Effector memory CD4-positive, alpha-beta T cell (primary cell): ENCODE measurements around the gene DOK1.

Experiments used
- DNase-seq, 3 donors: peaks; one replicate each; pipeline ENCODE4 v3.0.0-alpha.2; 2020
- H3K27ac ChIP-seq: 2 replicates; pipeline ENCODE4 v1.7.0; 2013; ENCODE audit warnings: mild to moderate bottlenecking, low read length, moderate library complexity; ENCODE audit not compliant: insufficient read depth, poor library complexity, severe bottlenecking
- H3K27me3 ChIP-seq: replicated peaks from 2 replicates; pipeline ENCODE4 v1.7.0; 2013; ENCODE audit warnings: mild to moderate bottlenecking, low read length; ENCODE audit not compliant: insufficient read depth, control insufficient read depth, poor library complexity, severe bottlenecking
- H3K36me3 ChIP-seq: 2 replicates; pipeline ENCODE4 v1.7.0; 2013; ENCODE audit warnings: mild to moderate bottlenecking, low read length, moderate library complexity; ENCODE audit not compliant: control insufficient read depth, insufficient read depth
- H3K4me1 ChIP-seq: 2 replicates; pipeline ENCODE4 v1.7.0; 2013; ENCODE audit warnings: low read length, mild to moderate bottlenecking; ENCODE audit not compliant: control insufficient read depth, insufficient read depth, poor library complexity, severe bottlenecking
- H3K4me3 ChIP-seq: 2 replicates; pipeline ENCODE4 v1.7.0; 2013; ENCODE audit warnings: low read length, low read depth, mild to moderate bottlenecking; ENCODE audit not compliant: insufficient read depth, poor library complexity, severe bottlenecking
- H3K9me3 ChIP-seq: 2 replicates; pipeline ENCODE4 v1.7.0; 2013; ENCODE audit warnings: mild to moderate bottlenecking, low read length, moderate library complexity; ENCODE audit not compliant: control insufficient read depth

DOK1 gene

DNA sequence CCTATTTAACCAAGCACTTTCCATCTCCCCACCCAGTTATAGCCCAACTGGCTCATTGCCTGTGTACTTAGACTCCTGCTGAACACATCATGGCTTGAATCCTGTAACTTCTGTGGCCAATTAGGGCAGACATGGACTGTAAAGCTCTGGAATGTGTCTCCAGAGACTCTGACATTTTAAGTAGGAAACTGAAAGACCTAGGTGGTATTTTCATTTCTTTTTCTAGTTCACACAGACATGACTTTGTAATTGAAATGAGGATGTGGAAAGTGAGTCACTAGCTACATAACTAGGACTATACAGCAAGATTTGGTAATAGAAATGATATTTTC, 12.2 kb downstream of the DOK1 start:
- no peak for DNase-seq
- no peaks in the 10 kb centered on the region for H3K36me3 ChIP-seq
- no peak overlapping the region for H3K4me3 ChIP-seq
- no peaks in the 10 kb centered on the region for H3K9me3 ChIP-seq
- peaks cover 3% of the 10 kb centered on the region for H3K27me3 ChIP-seq
- no peak overlapping the region for H3K27ac ChIP-seq
- H3K4me1 ChIP-seq, result no peaks in the 10 kb centered on the region

GRCh38 chr2:74567881-74568280, 13.4 kb downstream of the DOK1 start:
- no peaks in the 10 kb centered on the region for H3K4me1 ChIP-seq
- H3K36me3 ChIP-seq, result no peaks in the 10 kb centered on the region
- no peak overlapping the region for H3K4me3 ChIP-seq
- no peak for DNase-seq
- no peaks in the 10 kb centered on the region for H3K9me3 ChIP-seq
- H3K27me3 ChIP-seq, result peaks cover 3% of the 10 kb centered on the region
- no peak overlapping the region for H3K27ac ChIP-seq

DNA sequence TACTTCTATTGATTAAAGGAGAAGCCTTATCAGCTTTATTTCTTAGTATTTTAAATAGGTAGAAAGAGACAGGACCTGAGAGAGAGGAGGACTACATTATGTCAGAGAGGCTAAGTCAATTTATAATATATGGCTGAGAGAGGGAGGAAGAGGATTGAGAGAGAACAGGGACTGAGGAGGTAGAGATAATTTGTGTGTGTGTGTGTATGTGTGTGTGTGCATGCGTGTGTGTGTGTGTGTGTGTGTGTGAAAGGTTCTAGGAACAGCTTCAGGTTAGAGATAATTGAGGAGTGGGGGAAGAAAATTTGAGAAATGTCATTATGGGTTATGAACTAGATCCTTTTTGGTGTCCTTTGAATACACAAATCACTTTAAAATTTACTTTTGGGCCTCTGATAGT, 15.2 kb downstream of the DOK1 start:
- Histone ChIP-seq H3K4me1 (no peaks in the 10 kb centered on the region), H3K27me3 (no peaks in the 10 kb centered on the region), H3K9me3 (no peaks in the 10 kb centered on the region), H3K27ac (no peak overlapping the region), H3K4me3 (no peak overlapping the region), H3K36me3 (no peaks in the 10 kb centered on the region)
- no peak for DNase-seq

DNA sequence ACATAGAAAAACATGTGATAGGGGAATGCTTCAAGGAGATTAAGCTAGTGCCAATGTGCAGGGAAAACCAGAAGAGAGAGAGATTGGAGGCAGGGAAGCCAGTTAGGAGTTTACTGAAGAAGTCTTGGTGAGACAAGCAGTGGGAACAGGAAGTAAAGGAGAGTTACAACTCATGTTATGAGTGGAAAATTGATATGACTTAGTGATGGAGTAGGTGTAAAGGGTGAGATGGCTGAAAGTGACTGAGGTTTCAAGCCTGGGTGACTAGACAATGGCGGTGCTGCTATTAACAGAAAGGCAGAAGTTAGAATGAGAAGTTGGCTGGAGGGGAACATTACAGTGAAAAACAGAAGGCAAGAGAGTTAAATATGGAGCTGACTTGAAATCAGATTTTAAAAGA, 16.5 kb downstream of the DOK1 start:
- DNase-seq, result no peak

DNA sequence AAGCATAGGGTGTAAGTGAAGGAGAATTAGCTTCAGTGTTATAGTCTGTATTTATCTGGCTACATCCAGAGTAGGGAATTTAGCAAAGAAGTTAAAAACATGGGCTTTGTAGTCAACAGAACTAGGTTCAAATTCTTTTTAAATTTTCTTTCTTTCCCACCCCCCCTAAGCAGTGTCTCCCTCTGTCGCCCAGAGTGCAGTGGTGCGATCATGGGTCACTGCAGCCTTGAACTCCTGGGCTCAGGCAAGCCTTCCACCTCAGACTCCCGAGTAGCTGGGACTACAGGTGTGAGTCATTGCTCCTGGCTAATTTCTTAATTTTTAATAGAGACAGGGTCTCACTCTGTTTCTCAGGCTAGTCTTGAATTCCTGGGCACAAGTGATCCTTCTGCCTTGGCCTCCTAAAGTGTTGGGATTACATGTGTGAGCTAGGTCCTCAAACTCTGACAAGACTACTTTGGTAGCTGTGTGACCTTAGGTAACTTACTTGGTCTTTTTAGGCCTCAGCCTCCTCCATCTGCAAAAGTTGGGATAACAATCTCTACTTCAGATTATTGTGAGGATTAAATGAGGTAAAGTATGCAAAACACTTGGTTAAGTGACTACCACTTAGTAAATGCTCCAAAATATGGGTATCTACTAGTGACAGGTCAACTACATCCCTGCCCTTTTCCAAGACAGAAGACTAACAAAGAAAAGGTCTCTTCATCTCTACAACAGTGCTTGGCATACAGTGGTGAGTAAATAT, 17.8 kb downstream of the DOK1 start:
- Histone ChIP-seq H3K27ac (no peak overlapping the region), H3K27me3 (no peaks in the 10 kb centered on the region), H3K9me3 (no peaks in the 10 kb centered on the region), H3K4me1 (no peaks in the 10 kb centered on the region), H3K36me3 (no peaks in the 10 kb centered on the region), H3K4me3 (no peak overlapping the region)
- no peak for DNase-seq

More for the DNA sequence above, 16.5 kb downstream of the DOK1 start:
- no peak overlapping the region for H3K4me3 ChIP-seq
- no peaks in the 10 kb centered on the region for H3K9me3 ChIP-seq
- no peaks in the 10 kb centered on the region for H3K36me3 ChIP-seq
- no peaks in the 10 kb centered on the region for H3K27me3 ChIP-seq
- H3K27ac ChIP-seq, result no peak overlapping the region
- no peaks in the 10 kb centered on the region for H3K4me1 ChIP-seq

DNA sequence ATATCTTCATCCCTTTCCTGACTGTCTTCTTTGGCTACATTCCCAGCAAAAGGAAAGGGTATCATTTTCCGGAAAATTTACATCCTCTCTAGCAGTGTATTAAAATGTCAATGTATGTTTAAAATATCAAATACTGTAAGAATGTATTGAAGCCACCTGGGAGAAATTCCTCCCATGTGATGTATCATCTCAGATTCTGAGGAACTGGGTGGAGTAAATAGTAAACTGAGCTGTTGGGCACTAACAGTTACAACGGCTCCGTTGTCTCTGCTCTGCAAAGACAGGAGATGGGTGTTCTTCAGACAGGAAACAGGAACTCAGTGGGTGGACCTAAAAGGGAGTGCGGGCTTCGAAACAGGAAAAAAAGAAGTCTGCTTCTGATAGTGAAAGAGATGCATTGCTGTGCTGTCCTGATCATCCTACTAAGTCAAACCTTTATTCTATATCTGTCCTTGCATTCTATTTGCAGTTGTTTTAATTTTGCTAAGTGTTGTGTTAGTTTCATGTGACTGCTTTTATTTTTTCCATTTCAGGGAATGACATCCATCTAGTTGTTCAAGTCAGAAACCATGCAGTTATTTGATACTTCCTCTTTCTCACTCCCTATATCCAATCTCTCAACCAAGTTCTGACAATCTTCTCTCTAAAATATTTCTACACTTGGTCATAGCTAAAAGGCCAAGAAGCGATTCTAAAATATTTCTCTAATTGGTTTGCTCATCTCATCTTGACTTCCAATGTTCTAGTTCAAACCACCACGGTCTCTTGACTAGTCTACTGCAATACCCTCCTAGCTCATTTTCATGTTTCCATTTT, 19.4 kb downstream of the DOK1 start:
- H3K4me1 ChIP-seq, result no peaks in the 10 kb centered on the region
- DNase-seq, result no peak
- H3K27ac ChIP-seq, result no peak overlapping the region
- no peaks in the 10 kb centered on the region for H3K9me3 ChIP-seq
- no peaks in the 10 kb centered on the region for H3K36me3 ChIP-seq
- H3K4me3 ChIP-seq, result peak overlapping the region; percentile 3
- H3K27me3 ChIP-seq, result no peaks in the 10 kb centered on the region

- H3K27ac ChIP-seq, result no peak overlapping the region
Measured at GRCh38 chr2:74575320-74575719, 20.8 kb downstream of the DOK1 start.

DNA sequence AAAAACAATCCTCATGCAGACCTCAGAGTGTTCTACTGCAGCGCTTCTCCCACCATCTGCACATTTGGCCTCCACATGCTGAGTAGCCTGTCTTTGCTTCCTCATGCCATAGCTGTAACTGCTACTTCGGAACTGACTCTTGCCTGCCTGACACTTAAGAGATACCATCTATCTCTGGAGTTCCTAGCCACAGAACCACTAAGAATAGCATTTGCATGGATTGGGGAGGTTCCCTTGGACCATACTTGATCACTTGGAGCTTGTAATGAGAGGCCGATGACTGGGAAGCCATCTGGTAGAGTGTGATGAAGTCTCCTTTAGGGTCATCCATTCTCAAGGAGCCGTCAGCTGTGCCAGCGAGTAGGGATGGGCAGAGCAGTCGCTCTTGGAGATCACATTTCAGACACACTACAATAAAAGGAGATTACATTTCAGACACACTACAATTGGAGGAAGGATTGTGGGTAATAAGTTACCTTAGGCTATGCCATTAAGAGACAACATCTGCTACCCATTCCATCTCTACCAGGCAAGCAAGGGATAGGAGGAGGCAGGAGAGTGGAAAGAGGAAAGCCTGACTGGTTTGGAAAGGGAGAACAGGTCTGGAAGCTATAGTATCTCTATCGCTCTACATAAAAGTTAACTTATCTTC, 21.8 kb downstream of the DOK1 start:
- H3K4me3 ChIP-seq, result no peak overlapping the region
- no peak overlapping the region for H3K27ac ChIP-seq
- no peaks in the 10 kb centered on the region for H3K9me3 ChIP-seq
- no peaks in the 10 kb centered on the region for H3K4me1 ChIP-seq
- DNase-seq, result no peak
- no peaks in the 10 kb centered on the region for H3K27me3 ChIP-seq
- H3K36me3 ChIP-seq, result no peaks in the 10 kb centered on the region

More at GRCh38 chr2:74575320-74575719, 20.8 kb downstream of the DOK1 start:
- Histone ChIP-seq H3K4me3 (no peak overlapping the region), H3K27me3 (no peaks in the 10 kb centered on the region), H3K9me3 (no peaks in the 10 kb centered on the region), H3K36me3 (no peaks in the 10 kb centered on the region), H3K4me1 (no peaks in the 10 kb centered on the region)
- DNase-seq, result no peak

GRCh38 chr2:74576863-74577229, 22.3 kb downstream of the DOK1 start:
- Histone ChIP-seq H3K4me1 (no peaks in the 10 kb centered on the region), H3K9me3 (no peaks in the 10 kb centered on the region), H3K27ac (no peak overlapping the region), H3K36me3 (no peaks in the 10 kb centered on the region), H3K27me3 (no peaks in the 10 kb centered on the region), H3K4me3 (no peak overlapping the region)
- DNase-seq, result no peak

DNA sequence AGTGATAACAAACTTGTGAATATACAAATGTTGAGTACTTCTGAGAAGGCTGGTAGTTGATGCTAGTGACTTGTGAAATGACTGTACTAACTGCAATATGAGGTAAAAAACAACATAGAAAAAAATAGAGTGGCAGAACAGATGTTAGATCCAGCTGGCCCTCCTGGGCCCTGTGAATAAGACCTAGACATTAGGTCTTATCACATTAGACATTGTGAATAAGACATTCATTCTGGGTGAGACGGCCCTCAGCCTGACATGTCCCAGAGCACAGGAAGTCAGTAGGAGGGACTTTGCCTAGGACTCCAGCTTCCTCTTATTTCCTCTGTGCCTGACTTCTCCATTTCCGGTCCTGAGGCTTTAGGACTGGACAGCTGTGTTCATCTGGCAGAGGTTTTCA, 22.9 kb downstream of the DOK1 start:
- Histone ChIP-seq H3K27me3 (no peaks in the 10 kb centered on the region), H3K27ac (no peak overlapping the region), H3K4me3 (no peak overlapping the region), H3K36me3 (no peaks in the 10 kb centered on the region), H3K9me3 (no peaks in the 10 kb centered on the region), H3K4me1 (no peaks in the 10 kb centered on the region)
- no peak for DNase-seq
